Inflammatory macrophage treated with lipopolysaccharide for 4 hours (primary cell): ENCODE data around the gene CNTN5.

Experiments used
- DNase-seq: peaks from one replicate; pipeline ENCODE4 v3.0.0-alpha.2; 2020

CNTN5 gene

DNA sequence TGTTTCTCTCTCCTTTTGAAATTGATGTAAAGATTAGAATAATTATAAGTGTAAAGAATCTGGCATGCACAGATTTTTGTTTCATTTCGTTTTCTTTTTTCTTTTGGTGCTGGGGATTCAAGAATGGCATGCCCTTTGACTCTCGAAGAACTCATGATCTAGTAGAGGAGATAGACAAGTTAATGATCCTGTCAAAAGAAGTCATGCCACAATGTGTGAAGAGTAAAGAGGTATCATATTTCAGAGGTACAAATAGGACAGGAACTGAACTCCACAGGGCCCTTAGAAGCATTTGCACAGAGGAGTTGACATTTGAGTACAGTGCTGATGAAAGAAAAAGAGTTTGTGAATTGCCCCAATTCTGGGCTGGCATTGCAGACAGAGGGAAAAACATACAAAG lies 958.3 kb downstream of the CNTN5 start:
- DNase-seq = no peak

DNA sequence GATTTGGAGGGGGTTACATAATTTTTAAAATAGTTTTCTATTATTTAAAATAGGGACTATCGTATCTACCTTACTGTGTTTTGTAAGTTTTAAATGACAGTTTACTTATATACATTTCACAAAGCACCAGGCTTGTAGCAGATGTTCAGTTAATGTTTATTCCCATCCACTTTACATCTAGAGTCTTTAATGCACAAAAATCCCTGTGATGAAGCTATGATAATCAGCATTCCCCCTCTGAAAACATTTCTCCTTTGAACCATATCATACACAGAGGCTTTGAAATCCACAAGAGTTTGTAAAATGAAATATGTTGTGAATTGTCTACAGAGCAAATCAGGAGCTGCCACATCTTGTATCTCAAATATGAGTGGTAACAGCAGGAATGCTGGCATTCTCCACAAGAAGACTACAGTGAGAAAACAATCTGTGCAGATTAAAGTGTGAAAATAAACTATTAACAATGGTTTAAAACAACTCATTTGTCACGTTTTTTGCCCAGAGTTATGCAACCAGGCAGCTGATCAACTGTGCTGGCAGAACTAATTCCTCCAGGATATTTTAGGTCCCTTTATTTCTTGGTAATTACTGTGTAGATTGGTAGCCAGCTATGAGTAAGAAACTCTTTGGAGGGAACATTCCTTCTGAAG lies 967.2 kb downstream of the CNTN5 start:
- DNase-seq = no peak

DNA sequence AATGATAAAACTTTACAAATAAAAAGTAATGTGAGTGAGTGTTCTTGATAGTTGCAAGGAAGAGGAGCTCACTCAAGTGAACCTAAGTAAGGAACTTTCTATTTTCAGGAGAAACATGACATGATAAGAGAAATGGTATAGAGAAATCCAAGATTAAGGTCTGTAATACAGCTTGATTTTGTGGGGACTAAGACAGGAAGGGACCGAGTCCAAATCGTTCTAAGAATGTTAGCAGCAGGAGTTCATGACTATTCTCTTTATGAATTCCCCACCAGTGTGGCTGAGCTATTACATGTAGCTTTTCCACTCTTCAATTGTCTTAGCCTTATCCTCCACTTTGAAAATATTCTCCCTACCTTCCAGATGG lies 967.7 kb downstream of the CNTN5 start:
- DNase-seq = no peak

DNA sequence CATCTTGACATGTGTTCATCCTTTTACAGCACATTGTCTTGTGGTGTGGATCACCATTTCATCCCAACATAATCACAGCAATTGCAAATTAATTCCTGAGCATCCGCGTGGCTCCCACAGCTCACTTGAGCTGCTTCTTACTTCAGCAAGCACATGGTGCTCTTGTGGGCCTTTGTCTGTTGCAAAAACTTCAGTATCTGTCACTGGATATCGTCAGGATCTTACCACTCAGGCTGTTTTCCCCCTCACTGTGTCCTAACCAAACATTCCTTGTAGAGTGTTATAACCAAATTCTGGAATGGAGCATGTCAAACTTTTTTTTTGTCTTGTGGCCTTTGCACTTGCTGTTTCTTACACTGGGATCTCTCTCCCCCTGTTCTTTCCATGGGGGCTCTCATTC lies 983.2 kb downstream of the CNTN5 start:
- no peak for DNase-seq

DNA sequence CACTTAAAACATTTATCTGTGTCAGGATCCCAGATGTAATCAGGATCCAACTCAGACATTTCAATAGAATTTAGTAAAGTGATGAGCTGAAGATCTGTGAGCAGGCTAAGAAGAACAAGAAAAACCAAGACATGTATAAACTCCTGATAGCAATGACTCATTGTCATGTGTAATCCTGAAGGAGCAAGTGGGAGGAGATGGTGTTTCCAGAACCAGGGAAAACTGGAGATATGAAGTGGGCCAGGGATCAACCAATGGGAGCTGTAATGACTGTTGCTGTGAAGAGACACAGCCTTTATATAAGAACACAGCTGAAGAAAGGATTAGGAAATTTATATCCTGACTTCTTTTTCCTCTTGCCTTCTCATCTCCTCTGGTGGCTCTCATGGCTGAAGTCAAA lies 983.8 kb downstream of the CNTN5 start:
- DNase-seq = no peak

DNA sequence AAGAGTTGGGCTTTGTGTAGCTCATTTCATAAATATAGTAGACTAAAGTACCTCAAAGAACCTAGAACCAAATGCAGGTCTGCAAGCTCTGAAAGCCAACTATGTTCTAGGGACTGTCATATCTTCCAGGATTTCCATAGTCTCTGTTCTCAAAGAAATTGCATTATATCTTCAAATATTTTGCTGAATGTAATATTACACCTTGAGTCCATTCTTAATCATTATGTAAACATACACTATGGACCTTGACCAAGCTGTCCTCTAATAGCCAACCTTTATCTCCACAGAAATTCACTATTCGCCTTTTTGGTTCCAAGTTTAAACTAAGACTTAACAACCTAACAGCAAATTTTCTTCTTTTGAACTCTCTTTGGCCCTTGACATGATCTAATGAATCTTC lies 987.7 kb downstream of the CNTN5 start:
- no peak for DNase-seq

DNA sequence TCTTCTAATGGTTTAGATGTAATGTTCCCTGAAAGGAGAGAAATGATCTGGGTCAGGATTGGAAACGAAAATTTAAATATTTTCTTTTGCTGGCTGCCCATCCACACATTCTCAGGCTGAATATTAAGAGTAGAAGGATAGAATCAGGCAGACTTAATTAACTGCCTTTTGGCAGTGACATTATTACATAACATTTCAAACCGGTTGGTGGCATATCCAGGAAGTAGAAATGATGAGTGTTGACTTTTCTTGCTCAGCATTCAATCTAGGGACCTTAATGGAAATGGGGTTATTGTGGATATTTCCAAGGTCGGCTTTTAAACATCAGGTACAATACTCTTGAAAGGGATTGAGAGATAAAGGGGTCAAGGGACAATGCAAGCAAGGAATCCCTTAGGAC lies 989.0 kb downstream of the CNTN5 start:
- no peak for DNase-seq

DNA sequence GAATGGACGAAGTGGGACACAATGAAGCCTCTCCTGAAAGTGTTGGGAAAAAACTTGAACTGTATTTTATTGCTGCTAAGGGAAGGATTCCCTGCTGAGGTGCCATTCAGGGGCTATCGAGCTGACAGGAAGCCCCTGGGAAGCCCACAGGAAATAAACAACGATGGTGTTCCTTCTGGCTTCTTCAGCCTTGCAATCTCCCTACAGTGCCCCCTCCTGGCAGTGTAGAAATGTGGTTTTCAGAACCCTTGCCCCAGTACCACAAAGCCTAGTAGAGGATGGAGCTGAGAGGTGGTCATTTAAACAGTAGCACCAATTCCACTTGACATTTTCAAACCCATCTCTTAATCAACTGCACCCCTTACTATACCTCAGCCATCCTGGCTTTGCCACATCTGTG lies 989.6 kb downstream of the CNTN5 start:
- DNase-seq = no peak

DNA sequence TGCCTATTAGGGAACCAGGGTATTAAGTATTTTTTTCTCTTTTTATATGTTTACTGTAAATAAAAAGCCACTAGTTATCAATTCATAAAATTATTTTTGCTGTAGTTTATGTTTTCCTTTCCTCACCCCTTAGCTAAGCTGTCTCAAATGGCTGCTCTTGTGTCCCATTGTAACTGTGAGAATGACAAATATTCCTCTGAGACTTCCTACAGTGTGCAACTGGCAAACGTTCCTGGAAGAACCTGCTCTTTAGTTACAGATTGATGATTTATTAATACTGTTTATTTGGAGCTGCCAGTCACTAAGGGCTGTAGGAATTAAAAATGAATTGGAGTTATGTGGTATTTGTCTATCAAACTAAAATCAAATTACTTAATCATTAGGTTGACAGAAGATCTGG lies 990.9 kb downstream of the CNTN5 start:
- no peak for DNase-seq

DNA sequence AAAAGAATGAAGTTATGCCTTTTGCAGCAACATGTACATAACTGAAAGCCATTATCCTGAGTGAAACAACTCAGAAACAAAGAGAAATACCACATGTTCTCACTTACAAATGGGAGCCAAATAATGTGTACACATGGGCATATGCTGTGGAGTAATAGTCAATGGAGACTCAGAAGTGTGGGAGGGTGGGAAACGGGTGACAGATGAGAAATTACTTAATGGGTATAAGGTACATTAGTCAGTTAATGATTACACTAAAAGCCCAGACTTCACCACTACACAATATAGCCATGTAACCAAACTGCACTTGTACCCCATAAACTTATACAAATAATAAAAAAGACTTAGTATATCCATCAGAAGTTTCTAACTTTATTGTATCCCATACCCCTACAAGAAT lies 992.3 kb downstream of the CNTN5 start:
- DNase-seq = no peak

DNA sequence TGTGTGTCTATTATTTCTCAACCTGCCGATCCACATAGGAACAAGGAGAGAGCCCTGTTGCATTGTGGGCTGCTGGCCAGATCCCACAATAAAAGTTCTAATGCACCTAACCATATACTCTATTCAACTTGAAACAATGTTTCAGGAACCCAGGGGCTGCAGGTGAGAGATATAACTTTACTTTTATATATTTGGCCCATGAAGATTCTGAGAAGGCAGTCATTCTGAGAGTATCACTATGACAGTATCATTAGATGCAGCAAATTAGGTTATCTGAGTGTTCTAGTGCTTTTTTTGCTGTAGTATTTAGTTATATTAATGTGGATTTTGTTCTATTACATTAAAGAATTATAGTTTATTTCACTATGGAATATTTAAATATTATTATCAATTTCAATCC lies 1011.2 kb downstream of the CNTN5 start:
- DNase-seq = no peak

DNA sequence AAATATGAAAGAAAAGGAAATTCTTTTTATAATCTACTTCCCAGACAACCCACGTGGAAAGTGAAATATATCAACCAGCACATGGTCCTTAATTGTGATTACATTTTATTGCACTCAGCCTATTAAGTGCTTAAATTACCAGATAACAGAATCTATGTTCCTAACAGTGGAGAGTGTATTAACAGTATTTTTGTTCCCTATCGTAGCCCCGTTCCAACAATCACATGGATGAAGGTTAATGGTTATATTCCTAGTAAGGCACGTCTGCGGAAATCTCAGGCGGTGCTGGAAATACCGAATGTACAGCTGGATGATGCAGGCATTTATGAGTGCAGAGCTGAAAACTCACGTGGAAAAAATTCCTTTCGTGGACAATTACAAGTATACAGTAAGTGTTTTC lies 1040.3 kb downstream of the CNTN5 start:
- no peak for DNase-seq

DNA sequence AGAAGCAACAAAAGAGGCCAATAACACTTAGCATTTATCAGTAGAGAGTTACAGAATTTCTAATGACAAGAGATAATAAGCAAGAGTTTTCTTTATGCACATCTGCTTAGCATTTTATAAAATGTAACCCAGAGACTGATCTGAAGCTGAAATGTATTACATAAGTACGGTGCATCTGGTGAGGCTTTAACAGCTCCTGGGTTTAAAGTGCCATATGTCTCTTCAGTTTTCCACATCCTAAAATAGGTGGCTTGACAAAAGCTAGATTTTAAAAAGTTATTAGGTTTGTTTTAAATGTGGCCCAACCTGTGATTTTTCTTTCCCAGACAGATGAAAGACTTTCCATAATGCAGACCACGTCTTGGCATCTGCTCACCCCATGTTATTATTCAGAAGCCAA lies 1045.7 kb downstream of the CNTN5 start:
- DNase-seq = no peak

DNA sequence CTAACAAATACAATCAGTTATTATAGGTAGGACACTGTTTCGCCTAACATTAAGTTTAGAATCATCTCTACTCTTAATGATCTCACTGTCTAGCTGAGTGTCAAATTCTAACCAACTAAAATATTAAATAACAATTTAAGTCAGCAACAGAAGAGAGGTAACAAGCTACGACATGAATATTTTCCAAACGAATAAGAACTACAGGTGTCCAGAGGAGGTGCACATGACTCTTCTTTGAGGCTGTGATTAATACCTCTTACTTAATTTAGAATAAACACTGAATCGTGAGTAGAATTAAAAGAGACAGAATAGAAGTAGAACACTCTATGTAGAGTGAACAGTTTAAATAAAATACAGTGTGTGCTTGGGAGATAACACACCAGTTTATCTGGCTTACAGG lies 1047.4 kb downstream of the CNTN5 start:
- no peak for DNase-seq

DNA sequence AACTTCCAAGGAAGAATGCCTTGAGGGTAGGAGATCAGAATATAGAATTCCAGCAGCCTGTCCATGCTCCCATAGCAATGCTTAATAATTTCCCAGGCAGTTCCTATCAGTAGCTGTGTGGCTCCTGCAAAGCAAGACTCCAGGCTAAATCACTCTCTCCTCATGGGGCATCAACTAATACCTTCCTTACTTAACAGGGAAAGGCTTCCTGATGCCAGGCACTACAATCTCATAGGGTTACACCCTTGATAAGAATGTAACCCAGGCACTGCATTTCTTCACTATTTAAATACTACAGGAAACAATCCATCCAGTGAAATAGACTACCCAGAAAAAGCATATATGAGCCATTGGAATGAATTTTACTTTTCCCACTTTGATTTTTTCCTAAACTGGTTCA lies 1051.4 kb downstream of the CNTN5 start:
- no peak for DNase-seq

DNA sequence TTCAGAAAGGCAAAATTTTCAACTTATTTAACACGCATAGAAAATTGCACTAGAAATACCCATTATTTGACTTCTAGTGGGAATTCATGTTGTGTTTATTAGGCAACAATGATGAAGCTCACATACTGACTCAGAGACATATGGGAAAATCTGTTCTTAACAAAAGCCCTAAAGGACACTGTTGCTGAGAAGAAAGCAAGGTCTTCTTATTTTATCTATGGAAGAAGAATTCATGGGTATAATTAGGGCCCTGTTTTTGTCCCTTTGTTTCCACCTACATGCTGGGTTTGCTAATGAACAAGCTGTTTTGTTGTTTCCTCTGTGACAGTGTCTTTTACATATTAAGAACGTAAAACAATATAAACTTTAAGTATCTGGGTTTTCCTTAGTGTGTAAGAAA lies 1059.6 kb downstream of the CNTN5 start:
- no peak for DNase-seq

DNA sequence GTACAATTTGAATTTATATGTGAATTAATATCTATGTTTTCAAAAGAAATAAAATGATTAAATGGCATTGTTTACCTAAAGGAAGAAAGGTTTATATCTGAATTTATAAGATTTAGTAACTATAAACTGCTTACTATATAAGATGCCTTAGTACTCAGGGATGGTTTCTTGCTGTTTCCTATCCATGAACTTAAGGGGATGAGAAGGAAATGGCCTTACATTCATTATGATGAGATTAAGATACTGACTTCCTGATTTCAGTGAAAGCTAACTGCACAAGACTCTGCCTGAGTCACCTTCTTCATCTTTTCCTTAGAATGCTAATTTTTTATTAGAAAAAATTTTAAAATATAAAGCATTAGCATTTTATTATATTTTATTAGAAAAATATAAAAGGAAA lies 1060.1 kb downstream of the CNTN5 start:
- no peak for DNase-seq

DNA sequence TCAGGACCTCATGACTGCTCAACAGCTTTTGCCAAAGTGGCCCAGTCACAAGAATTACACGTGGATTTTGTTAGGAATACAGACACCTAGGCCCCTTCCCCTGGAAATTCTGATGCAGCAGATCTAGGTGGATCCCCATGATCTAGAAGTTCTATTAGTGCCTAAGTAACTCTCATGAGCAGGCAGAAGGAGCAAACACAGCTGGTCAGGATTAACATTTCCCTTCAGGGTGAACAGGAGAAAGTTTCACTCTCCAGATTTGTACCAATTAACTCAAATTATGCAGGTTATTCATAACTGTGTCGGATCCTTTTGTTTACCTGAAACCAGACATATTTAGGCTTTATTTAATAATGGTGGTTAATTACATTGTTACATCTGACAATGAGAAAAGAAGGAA lies 1072.9 kb downstream of the CNTN5 start:
- DNase-seq = no peak

DNA sequence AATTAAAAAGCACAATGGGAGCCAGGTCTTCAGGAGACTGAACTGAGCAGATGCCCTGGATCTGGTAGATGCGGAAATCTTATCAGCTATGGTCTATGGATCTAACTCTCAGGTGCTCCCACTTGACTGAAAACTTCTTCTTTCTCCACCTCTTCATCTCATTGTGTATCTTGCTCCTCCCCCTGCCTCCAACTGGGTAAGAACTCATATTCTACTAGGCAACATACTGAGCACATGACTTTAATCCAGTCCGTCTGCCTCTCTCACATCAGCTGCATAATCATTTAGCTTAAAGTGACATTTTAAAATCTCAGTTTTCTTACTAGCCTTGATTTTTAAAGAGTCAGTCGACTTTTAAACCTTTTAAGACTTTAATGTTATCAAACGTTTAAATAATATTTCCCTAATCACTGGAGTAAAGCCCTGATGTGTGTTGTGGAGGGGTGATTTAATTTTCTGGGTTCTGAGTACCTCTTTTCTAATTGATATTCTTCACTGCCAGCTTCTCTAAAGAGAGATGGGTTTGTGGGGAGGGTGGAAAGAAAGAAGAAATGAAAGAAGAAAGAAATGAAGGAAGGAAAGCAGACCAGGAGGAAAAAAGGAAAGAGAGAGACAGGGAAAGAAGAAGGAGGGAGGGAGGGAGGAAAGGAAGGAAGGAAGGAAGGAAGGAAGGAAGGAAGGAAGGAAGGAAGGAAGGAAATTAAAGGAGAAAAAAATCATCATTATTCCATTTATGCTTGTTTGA lies 1073.5 kb downstream of the CNTN5 start:
- DNase-seq = no peak

DNA sequence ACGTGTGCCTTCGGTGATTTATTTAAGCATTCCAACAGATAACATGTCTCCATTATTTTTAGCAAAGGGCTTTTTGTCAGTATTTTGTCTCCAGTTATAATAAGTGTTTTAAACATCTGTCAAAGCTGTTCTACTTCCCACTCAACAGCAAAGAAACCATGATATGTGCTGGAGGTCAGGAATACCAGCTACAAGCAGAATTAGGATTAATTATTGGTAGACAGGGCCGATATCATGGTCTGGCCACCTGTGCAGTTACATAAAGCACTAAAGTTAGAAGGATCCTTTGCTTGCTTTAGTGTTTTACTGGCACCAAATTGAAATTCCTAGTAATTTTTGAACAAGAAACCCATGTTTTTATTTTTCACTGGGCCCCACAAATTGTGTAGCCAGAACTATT lies 1075.1 kb downstream of the CNTN5 start:
- no peak for DNase-seq

DNA sequence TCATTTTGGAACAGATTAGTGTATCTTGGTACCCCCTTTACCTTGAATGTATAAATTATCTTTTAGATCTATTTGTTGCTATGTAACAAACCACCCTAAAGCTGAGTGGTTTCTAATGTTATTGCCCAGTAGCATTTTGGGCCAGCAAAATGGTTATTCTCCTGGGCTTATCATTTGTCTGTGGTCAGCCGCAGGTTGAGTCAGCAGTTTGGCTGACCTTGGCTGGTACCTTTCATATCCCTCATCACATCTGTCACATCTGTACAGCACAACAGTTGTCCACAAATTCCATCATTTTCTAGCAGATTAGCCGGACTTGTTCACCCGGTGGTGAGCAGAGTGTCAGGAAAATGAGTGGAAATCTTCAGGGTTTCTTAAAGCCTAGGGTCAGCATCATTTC lies 1077.8 kb downstream of the CNTN5 start:
- no peak for DNase-seq

DNA sequence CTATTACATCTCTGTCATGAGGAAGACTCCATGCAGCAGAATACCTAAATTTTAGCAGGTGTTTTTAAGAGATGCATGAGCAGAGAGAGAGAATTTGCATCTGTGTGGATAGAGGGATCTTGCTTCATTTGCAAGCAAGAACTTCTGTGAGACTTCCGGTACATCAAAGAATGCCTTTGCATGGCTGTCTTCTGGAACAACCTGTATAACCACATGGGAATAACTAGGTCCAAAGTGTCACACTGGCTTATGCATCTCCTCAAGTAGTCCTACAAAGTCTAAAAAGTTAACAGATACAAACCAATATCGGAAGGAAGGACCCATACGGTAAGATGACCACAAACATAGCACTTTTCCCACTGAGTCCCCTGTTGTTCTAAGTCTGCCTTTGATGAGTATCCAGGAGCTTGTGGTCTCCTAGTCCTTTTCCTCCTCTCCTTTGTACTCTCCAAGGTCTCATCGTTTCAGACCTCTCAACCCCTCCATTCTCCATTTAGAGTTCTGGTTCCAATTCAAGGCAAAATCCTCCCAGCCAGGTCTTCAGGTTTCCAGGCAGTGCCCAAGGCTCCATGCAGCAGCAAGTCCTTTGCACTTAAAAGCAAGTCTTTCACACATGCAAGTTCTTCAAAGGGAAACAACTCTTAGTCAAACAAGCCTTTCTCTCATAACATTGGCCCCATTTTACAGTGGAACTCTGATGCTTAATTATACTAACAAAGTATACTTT lies 1084.7 kb downstream of the CNTN5 start:
- no peak for DNase-seq

DNA sequence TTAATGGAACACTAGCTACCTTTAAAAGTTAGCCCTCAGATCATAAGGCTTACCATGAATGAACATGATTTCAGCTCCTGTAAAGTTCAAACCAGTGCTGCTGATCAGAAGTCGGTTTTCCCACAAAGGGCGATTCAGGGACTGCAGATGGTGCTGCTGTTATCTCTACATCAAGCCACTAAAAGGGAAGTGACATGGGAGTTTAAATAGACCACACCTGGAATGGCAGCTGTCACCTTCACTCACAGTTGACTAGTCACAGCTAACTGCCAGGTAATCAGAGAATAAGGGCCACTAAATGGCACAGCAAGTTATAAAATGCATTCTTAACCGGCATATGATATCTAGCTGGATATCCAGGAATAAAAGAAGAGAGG lies 1085.2 kb downstream of the CNTN5 start:
- no peak for DNase-seq

DNA sequence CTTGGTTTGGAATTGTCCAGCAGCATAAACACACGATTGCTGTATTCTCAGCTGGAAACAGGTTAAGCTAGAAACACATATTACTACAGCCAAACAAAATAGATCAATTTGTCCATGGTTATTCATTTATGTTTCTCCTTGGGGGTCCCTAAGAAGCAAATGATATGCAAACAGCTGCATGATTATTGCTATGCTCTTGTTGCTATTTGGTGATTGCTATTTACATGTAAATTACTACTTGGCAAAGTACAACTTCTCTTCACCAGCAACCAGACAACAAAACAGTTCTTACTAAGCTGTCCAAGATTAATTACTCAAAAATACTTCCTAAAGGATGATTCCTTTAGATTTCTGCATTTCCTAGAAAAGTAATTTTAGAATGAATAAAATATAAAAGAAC lies 1098.4 kb downstream of the CNTN5 start:
- no peak for DNase-seq

DNA sequence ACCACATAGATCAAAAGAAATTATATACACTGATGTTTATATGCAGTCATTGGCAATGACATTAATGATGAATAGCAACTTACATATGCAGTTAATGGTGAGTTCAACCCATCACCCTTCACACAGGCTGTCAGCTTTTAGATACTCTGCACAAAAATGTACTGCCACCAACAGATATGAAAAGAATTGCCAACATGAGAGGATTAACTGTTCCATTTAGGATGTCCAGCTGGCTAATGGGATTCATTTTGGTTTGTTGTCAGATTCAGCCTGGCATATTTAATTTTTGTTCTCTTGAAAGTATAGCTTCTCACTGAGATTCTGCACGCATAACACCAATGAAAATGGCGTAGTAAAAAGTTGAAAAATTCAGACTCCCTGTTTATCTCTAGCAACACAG lies 1112.4 kb downstream of the CNTN5 start:
- no peak for DNase-seq
